CD4-positive, alpha-beta T cell treated with Interleukin-2 at 100 ng/mL for 4 hours (primary cell): ENCODE data around the gene POLE3.
A peak's percentile ranks its signal among the peaks of the same experiment; 100 is the strongest.
"Not testable (repeated sequence)": the region's sequence is repeated elsewhere in the genome, so short reads cannot be mapped to it uniquely, and the experiment has no call there.

Source experiments
- DNase-seq: peaks from one replicate; pipeline ENCODE4 v3.0.0-alpha.2; 2020; ENCODE audit warnings: low spot score

POLE3 gene

GRCh38 chr9:113403646-113404045 lies 6.8 kb downstream of the POLE3 start:
- no peak for DNase-seq

GRCh38 chr9:113401027-113401792 lies 9.3 kb downstream of the POLE3 start, which contains the start of gene ALAD:
ALAD (minus strand) TSS chr9:113401284; CDS start chr9:113393559, 7,725 bp downstream.
- DNase-seq: peak; percentile 99

GRCh38 chr9:113399646-113400200 lies 10.8 kb downstream of the POLE3 start:
- DNase-seq: no peak

GRCh38 chr9:113398796-113399195 lies 11.7 kb downstream of the POLE3 start:
- no peak for DNase-seq

- DNase-seq: no peak
These were observed 13.3 kb downstream of the POLE3 start for GRCh38 chr9:113397203-113397631.

GRCh38 chr9:113395000-113395861 lies 15.2 kb downstream of the POLE3 start:
- DNase-seq: no peak

- DNase-seq: no peak
These were observed 17.2 kb downstream of the POLE3 start for GRCh38 chr9:113393281-113393680.

GRCh38 chr9:113391917-113392316 lies 18.6 kb downstream of the POLE3 start:
- DNase-seq: no peak

- no peak for DNase-seq
These were observed 20.1 kb downstream of the POLE3 start for GRCh38 chr9:113390192-113390960.

GRCh38 chr9:113389451-113389850 lies 21.0 kb downstream of the POLE3 start:
- no peak for DNase-seq

GRCh38 chr9:113388833-113389232 lies 21.6 kb downstream of the POLE3 start:
- no peak for DNase-seq

- no peak for DNase-seq
These were observed 22.8 kb downstream of the POLE3 start for GRCh38 chr9:113387560-113388230.

- DNase-seq: no peak
These were observed 23.7 kb downstream of the POLE3 start for GRCh38 chr9:113386571-113387393.

- no peak for DNase-seq
These were observed 28.5 kb downstream of the POLE3 start for GRCh38 chr9:113381909-113382411.

GRCh38 chr9:113381441-113381840 lies 29.0 kb downstream of the POLE3 start:
- not testable (repeated sequence) for DNase-seq

- no peak for DNase-seq
These were observed 29.6 kb downstream of the POLE3 start for GRCh38 chr9:113380869-113381378.

GRCh38 chr9:113379829-113380210 lies 30.7 kb downstream of the POLE3 start:
- DNase-seq: not testable (repeated sequence)

- not testable (repeated sequence) for DNase-seq
These were observed 31.2 kb downstream of the POLE3 start for GRCh38 chr9:113379094-113379828.
